Trophoblast cell (in vitro differentiated cells and primary cell): ENCODE results near the gene DEFB119.

Experiments
- DNase-seq, 2 donors: peaks; one replicate each; pipeline ENCODE4 v3.0.0-alpha.2; 2016
- H2AFZ ChIP-seq: 2 replicates; pipeline ENCODE4 v1.6.1; 2013; ENCODE audit warnings: low read length, moderate library complexity, mild to moderate bottlenecking; ENCODE audit not compliant: insufficient read depth, poor library complexity
- H2AK5ac ChIP-seq: 2 replicates; pipeline ENCODE4 v1.6.1; 2013; ENCODE audit warnings: mild to moderate bottlenecking, low read length
- H2BK120ac ChIP-seq: 2 replicates; pipeline ENCODE4 v1.6.1; 2013; ENCODE audit warnings: low read length, mild to moderate bottlenecking, moderate library complexity; ENCODE audit not compliant: insufficient read depth, poor library complexity
- H2BK12ac ChIP-seq: 2 replicates; pipeline ENCODE4 v1.6.1; 2013; ENCODE audit warnings: mild to moderate bottlenecking, low read length, moderate library complexity
- H2BK5ac ChIP-seq: 2 replicates; pipeline ENCODE4 v1.6.1; 2013; ENCODE audit warnings: low read length, low read depth, moderate library complexity, mild to moderate bottlenecking; ENCODE audit not compliant: poor library complexity
- H3K14ac ChIP-seq: 2 replicates; pipeline ENCODE4 v1.6.1; 2013; ENCODE audit warnings: mild to moderate bottlenecking, low read length
- H3K18ac ChIP-seq: 2 replicates; pipeline ENCODE4 v1.6.1; 2013; ENCODE audit warnings: mild to moderate bottlenecking, low read length
- H3K23ac ChIP-seq: 2 replicates; pipeline ENCODE4 v1.6.1; 2013; ENCODE audit warnings: low read length
- H3K27ac ChIP-seq: 2 replicates; pipeline ENCODE4 v1.5.1; 2013; ENCODE audit warnings: low read depth, mild to moderate bottlenecking, inconsistent platforms, low read length, moderate library complexity
- H3K27me3 ChIP-seq: 2 replicates; pipeline ENCODE4 v1.6.1; 2013; ENCODE audit warnings: inconsistent platforms, mild to moderate bottlenecking, low read length, moderate library complexity; ENCODE audit not compliant: insufficient read depth
- H3K36me3 ChIP-seq, 2 experiments: 1 replicate in 1 of 2; 2 replicates in 1 of 2; pipeline ENCODE4 v1.6.1; 2013; ENCODE audit warnings: low read length in 2 of 2, mild to moderate bottlenecking in 2 of 2, moderate library complexity in 1 of 2; ENCODE audit not compliant: insufficient read depth in 2 of 2, control insufficient read depth in 1 of 2
- H3K4ac ChIP-seq: 2 replicates; pipeline ENCODE4 v1.6.1; 2013; ENCODE audit warnings: low read depth, mild to moderate bottlenecking, low read length, moderate library complexity
- H3K4me1 ChIP-seq, 2 experiments: 1 replicate in 1 of 2; 2 replicates in 1 of 2; pipeline ENCODE4 v1.6.1; 2013; ENCODE audit warnings: low read length in 2 of 2, mild to moderate bottlenecking in 2 of 2, moderate library complexity in 1 of 2; ENCODE audit not compliant: insufficient read depth in 2 of 2, control insufficient read depth in 1 of 2
- H3K4me2 ChIP-seq: 2 replicates; pipeline ENCODE4 v1.6.1; 2013; ENCODE audit warnings: inconsistent platforms, mild to moderate bottlenecking, low read length, moderate library complexity
- H3K4me3 ChIP-seq: 2 replicates; pipeline ENCODE4 v1.5.1; 2013; ENCODE audit warnings: mild to moderate bottlenecking, low read depth, low read length, inconsistent platforms
- H3K79me1 ChIP-seq: one replicate; pipeline ENCODE4 v1.6.1; 2013; ENCODE audit warnings: low read length
- H3K79me2 ChIP-seq: 2 replicates; pipeline ENCODE4 v1.6.1; 2013; ENCODE audit warnings: low read length, mild to moderate bottlenecking; ENCODE audit not compliant: control insufficient read depth, insufficient read depth, poor library complexity
- H3K9ac ChIP-seq: 2 replicates; pipeline ENCODE4 v1.6.1; 2013; ENCODE audit warnings: mild to moderate bottlenecking, low read length
- H3K9me3 ChIP-seq: 2 replicates; pipeline ENCODE4 v1.6.1; 2013; ENCODE audit warnings: low read depth, mild to moderate bottlenecking, control low read depth, inconsistent platforms, low read length; ENCODE audit not compliant: insufficient read depth
- H4K12ac ChIP-seq: 2 replicates; pipeline ENCODE4 v1.6.1; 2013; ENCODE audit warnings: low read depth, mild to moderate bottlenecking, low read length, moderate library complexity
- H4K8ac ChIP-seq: 2 replicates; pipeline ENCODE4 v1.6.1; 2013; ENCODE audit warnings: low read depth, mild to moderate bottlenecking, low read length, moderate library complexity
- H4K91ac ChIP-seq: one replicate; pipeline ENCODE4 v1.6.1; 2013; ENCODE audit warnings: low read depth, mild to moderate bottlenecking, low read length, moderate library complexity
- WGBS: extraction: QIAGEN DNeasy Blood & Tissue Kit; methylation state at CpG from one replicate; pipeline ENCODE4 v1.1.7; 2013; ENCODE audit warnings: missing lambda C conversion rate; ENCODE audit not compliant: insufficient read length, insufficient coverage; ENCODE audit errors: extremely low coverage; 5-methylcytosine and 5-hydroxymethylcytosine counted together

DEFB119 gene

DNA sequence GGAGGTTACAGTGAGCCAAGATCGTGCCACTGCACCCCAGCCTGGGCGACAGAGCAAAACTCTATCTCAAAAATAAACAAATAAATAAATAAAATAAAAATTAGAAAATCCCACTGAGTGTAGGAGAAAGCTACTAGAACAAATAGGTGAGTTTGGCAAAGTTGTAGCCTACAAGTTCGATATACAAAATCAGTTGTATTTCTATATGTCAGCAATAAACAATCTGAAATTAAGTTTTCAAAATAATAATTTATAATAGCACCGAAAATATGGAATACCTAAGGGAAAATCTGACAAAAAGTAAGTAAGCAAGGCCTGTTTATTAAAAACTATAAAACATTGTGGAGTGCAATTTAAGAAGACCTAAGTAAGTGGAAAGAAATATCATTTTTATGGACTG, 27.1 kb downstream of the DEFB119 start:
- H2BK12ac ChIP-seq = no peak overlapping the region
- H4K8ac ChIP-seq = no peak overlapping the region
- no CpG with 5 or more reads among the region's 4 CpGs for WGBS
- no peak overlapping the region for H3K18ac ChIP-seq
- no peaks in the 10 kb centered on the region for H3K36me3 ChIP-seq
- H2AFZ ChIP-seq = no peak overlapping the region
- H3K79me2 ChIP-seq = no peaks in the 10 kb centered on the region
- H3K27ac ChIP-seq = no peak overlapping the region
- no peak overlapping the region for H3K9ac ChIP-seq
- H4K91ac ChIP-seq = no peak overlapping the region
- no peak overlapping the region for H3K4me3 ChIP-seq
- no peak overlapping the region for H2BK120ac ChIP-seq
- H3K4me2 ChIP-seq = no peak overlapping the region
- no peaks in the 10 kb centered on the region for H3K4me1 ChIP-seq
- H3K79me1 ChIP-seq = no peaks in the 10 kb centered on the region
- H3K23ac ChIP-seq = no peak overlapping the region
- peaks cover 3% of the 10 kb centered on the region for H3K9me3 ChIP-seq
- H3K4ac ChIP-seq = no peak overlapping the region
- H2BK5ac ChIP-seq = no peak overlapping the region
- H4K12ac ChIP-seq = no peak overlapping the region
- H2AK5ac ChIP-seq = no peak overlapping the region
- no peak overlapping the region for H3K14ac ChIP-seq
- DNase-seq = no peak
- H3K27me3 ChIP-seq = no peaks in the 10 kb centered on the region

DNA sequence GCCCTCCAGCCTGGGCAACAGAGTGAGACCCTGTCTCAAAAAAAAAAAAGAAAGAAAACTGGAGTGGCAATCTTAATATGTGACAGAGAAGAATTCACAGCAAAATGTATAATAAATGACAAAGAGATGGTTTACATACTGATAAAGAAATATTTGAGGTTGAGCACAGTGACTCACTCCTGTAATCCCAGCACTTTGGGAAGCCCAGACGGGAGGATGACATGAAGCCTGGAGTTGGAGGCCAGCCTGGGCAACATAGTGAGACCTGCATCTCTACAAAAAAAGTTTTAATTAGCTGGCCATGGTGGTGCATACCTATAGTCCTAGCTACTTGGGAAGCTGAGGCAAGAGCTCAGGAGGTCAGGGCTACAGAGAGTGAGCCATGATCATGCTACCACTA, 34.4 kb downstream of the DEFB119 start:
- WGBS = no CpG with 5 or more reads among the region's 1 CpG
- H3K27me3 ChIP-seq = no peaks in the 10 kb centered on the region
- no peak for DNase-seq
- H3K4ac ChIP-seq = no peak overlapping the region
- no peak overlapping the region for H2AFZ ChIP-seq
- H2BK5ac ChIP-seq = no peak overlapping the region
- H3K79me2 ChIP-seq = no peaks in the 10 kb centered on the region
- no peak overlapping the region for H2AK5ac ChIP-seq
- H2BK12ac ChIP-seq = no peak overlapping the region
- H3K9me3 ChIP-seq = no peaks in the 10 kb centered on the region
- H3K36me3 ChIP-seq = no peaks in the 10 kb centered on the region
- no peak overlapping the region for H4K12ac ChIP-seq
- no peak overlapping the region for H3K23ac ChIP-seq
- H3K4me2 ChIP-seq = no peak overlapping the region
- H2BK120ac ChIP-seq = no peak overlapping the region
- H3K18ac ChIP-seq = no peak overlapping the region
- H3K14ac ChIP-seq = no peak overlapping the region
- H3K27ac ChIP-seq = no peak overlapping the region
- no peak overlapping the region for H4K91ac ChIP-seq
- no peaks in the 10 kb centered on the region for H3K79me1 ChIP-seq
- no peak overlapping the region for H3K4me3 ChIP-seq
- H4K8ac ChIP-seq = no peak overlapping the region
- H3K4me1 ChIP-seq = no peaks in the 10 kb centered on the region
- H3K9ac ChIP-seq = no peak overlapping the region

DNA sequence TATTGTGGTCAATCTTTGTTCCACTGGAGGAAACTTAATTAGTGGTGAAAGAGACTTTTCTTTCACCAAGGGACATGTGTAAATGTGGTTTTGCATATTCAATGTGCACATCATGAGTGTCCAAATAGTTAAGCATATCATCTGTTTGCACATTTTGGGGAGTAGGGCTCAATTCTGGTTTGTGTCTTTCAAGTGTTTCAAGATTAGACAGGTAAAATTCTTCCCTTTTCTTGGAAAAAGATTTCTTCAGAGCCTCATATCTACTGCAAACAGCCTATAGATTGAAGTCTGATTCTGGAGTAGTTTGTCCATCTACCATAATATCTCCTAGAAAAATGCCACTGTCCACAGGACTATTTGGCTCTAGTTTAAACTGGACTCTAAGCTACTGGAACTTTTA, 48.9 kb downstream of the DEFB119 start:
- Histone ChIP-seq H3K18ac (no peak overlapping the region), H3K27ac (no peak overlapping the region), H3K4me2 (no peak overlapping the region), H2BK5ac (no peak overlapping the region), H3K4me1 (no peaks in the 10 kb centered on the region), H3K4ac (no peak overlapping the region), H3K9me3 (peaks cover 4% of the 10 kb centered on the region), H4K12ac (no peak overlapping the region), H3K23ac (no peak overlapping the region), H2AK5ac (no peak overlapping the region), H2BK120ac (no peak overlapping the region), H3K79me1 (no peaks in the 10 kb centered on the region), H4K91ac (no peak overlapping the region), H4K8ac (no peak overlapping the region), H2AFZ (no peak overlapping the region), H3K27me3 (no peaks in the 10 kb centered on the region), H2BK12ac (no peak overlapping the region), H3K9ac (no peak overlapping the region), H3K4me3 (no peak overlapping the region), H3K36me3 (no peaks in the 10 kb centered on the region), H3K14ac (no peak overlapping the region), H3K79me2 (no peaks in the 10 kb centered on the region)
- DNase-seq = no peak

DNA sequence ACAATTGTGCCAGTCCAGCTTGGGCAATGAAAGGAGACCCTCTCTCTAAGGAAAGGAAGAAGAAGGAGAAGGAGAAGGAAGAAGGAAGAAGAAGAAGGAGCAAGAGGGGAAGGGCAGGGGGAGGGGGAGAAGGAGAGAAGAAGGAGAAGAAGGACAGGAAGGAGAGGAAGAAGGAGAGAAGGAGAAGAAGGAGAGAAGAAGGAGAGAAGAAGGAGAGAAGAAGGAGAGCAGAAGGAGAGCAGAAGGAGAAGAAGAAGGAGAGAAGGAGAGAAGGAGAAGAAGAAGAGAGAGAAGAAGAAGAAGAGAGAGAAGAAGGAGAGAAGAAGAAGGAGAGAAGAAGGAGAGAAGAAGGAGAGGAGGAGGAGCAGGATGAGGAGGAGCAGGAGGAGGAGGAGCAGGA, 59.5 kb downstream of the DEFB119 start:
- H4K12ac ChIP-seq = no peak overlapping the region
- no peaks in the 10 kb centered on the region for H3K27me3 ChIP-seq
- H3K18ac ChIP-seq = no peak overlapping the region

More for the DNA sequence above, 59.5 kb downstream of the DEFB119 start:
- Histone ChIP-seq H3K4me2 (no peak overlapping the region), H3K4ac (no peak overlapping the region), H3K36me3 (no peaks in the 10 kb centered on the region), H3K27ac (no peak overlapping the region), H3K14ac (no peak overlapping the region), H4K8ac (no peak overlapping the region), H2AFZ (no peak overlapping the region), H3K9ac (no peak overlapping the region), H2AK5ac (no peak overlapping the region), H3K4me3 (no peak overlapping the region), H2BK12ac (no peak overlapping the region), H2BK5ac (no peak overlapping the region), H3K9me3 (peaks cover 9% of the 10 kb centered on the region), H3K4me1 (no peaks in the 10 kb centered on the region), H2BK120ac (no peak overlapping the region), H4K91ac (no peak overlapping the region), H3K23ac (no peak overlapping the region), H3K79me1 (no peaks in the 10 kb centered on the region), H3K79me2 (no peaks in the 10 kb centered on the region)
- DNase-seq = no peak
